ENCODE measurements around the gene PPP1R14B. TPM values are rescaled to one million over a fixed set of nuclear protein-coding genes. Genes with fewer than 3 reads are reported as not detected.

PPP1R14B gene
- total RNA-seq, 4 donors from 2014 or later = 9.5 to 63.4 (median 28.3) TPM

DNA sequence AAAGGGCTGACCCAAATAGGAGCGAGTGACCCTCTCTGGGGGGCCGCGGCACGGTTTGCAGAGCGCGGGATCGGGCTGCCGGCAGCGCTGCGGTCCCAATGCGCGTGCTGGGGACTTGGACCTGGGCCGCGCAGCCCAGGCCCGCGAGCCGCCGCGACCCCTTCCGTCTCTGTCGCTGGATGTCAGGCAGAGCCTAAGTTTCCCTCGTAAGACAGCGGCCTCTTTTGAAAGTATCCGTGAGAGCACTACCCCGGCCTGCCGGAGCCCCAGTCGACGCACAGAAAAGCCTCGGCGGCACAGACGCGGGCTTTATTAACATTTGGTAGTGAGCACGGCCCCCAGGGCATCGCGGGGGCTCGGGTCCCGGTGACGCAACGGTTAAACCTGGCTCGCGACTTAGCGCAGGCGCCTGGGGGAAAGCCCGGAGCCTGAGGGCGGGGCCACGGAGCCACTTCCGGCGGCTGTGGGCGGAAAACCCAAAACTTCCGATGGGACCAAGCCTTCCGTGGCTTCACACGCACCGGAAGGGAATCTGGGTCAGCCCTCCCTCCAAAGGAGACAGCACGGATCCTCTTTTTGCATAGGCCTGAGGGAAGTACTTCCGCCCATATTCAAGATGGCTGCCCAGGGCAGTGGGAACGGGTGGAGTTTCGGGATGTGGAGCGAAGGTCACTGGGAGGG is 22.9 kb upstream of the PPP1R14B start:
- Histone ChIP-seq H3K4me3 (peak overlapping the region; percentile 71 to 75), H3K4me1 (peaks cover 0 to 11% of the 10 kb centered on the region in 2 donors), H3K9me3 (no peaks in the 10 kb centered on the region), H3K36me3 (no peaks in the 10 kb centered on the region), H3K27ac (peak overlapping the region; percentile 91 to 97), H3K27me3 (no peaks in the 10 kb centered on the region)
- intact Hi-C loops (cut with DNase I; ENCODE audit: low total_unique reads) = no loop called here
- DNase-seq = peak; percentile 98 to 99
- TF ChIP-seq, protein P1, sequence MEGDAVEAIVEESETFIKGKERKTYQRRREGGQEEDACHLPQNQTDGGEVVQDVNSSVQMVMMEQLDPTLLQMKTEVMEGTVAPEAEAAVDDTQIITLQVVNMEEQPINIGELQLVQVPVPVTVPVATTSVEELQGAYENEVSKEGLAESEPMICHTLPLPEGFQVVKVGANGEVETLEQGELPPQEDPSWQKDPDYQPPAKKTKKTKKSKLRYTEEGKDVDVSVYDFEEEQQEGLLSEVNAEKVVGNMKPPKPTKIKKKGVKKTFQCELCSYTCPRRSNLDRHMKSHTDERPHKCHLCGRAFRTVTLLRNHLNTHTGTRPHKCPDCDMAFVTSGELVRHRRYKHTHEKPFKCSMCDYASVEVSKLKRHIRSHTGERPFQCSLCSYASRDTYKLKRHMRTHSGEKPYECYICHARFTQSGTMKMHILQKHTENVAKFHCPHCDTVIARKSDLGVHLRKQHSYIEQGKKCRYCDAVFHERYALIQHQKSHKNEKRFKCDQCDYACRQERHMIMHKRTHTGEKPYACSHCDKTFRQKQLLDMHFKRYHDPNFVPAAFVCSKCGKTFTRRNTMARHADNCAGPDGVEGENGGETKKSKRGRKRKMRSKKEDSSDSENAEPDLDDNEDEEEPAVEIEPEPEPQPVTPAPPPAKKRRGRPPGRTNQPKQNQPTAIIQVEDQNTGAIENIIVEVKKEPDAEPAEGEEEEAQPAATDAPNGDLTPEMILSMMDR (IDR thresholded peaks at IDR 0.05) = peak in 2 of 4 experiments; percentile 29 to 38
- peak; percentile 9 to 58 for TF ChIP-seq POLR2A (IDR thresholded peaks at IDR 0.05)

DNA sequence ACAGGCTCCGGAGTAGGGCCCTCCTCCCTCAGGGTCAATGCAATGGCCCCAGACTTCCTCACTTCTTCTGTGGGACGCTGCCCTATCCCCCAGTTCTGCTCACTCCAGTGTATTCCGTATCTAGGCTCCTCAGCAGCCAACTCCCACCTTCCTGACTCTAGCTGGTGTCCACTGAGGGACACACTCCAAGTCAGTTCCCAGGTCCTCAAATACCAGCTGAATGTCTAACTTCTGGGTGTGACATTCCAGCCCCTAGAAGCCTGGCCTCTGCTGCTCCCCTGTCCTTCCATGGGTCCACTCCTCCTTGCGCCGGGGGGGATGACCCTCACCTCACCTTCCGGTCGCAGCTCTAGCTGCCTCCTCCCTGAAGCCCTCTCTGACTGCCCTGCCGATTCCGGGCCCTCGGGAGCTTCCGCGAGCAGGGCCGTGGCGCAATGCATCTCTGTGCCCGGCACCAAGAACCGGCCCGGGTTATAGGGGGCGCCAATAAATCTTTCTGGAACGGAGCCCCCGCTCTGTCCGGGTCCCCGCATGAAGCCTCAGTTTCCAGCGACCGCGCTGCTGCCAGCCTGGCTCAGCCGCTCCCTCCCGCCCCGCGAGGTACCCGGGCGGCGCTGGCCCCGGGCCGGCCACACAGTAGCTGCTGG is 22.3 kb upstream of the PPP1R14B start:
- no peaks in the 10 kb centered on the region for H3K36me3 ChIP-seq
- peak overlapping the region; percentile 91 to 97 for H3K27ac ChIP-seq
- H3K4me3 ChIP-seq = peak overlapping the region; percentile 63 to 75
- peak in 1 of 2 donors; percentile 28 for TF ChIP-seq POLR2A (IDR thresholded peaks at IDR 0.05)
- TF ChIP-seq, protein P1 (IDR thresholded peaks at IDR 0.05) = no peak
- H3K4me1 ChIP-seq = peaks cover 0 to 11% of the 10 kb centered on the region in 2 donors
- peak; percentile 71 to 77 for DNase-seq
- H3K9me3 ChIP-seq = no peaks in the 10 kb centered on the region
- intact Hi-C loops (cut with DNase I; ENCODE audit: low total_unique reads) = no loop called here
- no peaks in the 10 kb centered on the region for H3K27me3 ChIP-seq

DNA sequence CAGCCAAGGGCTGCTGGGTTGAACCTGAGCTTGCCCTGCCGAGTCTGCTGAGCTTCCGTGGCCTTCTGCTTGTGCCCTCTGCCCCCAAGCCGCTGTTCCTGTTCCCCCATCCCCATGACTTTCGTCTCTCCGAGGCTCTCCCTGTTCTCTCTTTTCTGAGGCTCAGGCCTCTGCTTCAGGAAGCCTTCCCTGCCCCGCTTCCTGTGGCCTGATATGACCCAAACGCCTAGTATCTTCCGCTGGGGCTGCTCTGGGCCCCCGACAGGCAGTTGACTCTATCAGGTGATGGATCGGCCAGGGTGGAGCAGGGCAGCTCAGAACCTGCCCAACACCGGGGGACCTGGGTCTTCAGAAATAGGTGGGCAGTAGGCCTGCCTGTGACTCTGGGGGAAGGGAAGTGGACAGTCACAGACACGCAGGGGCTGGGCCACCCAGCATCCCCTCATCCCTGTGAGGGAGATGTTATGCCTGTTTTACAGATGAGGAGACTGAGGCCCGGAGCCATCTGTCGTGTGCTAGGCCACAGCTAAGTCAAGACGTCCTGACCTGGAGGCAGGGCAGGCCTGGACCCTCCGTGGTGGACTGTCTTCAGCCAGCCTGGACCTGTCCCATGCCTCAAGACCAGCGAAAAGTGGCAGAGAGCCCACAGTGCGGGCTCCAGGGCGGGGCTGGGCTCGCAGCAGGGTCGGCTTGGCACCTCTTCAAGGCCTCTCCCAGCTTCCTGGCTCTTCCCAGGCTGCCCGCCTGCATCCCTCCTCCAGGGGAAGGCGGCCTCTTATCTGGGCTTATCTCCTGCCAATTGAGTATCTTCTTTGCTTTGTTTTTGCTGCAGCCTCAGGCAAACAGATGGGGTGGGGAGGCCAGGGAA is 21.5 kb upstream of the PPP1R14B start:
- Histone ChIP-seq H3K27me3 (no peaks in the 10 kb centered on the region), H3K27ac (peak overlapping the region; percentile 91 to 97), H3K4me1 (peaks cover 0 to 11% of the 10 kb centered on the region in 2 donors), H3K9me3 (no peaks in the 10 kb centered on the region), H3K4me3 (peak overlapping the region; percentile 63 to 75), H3K36me3 (no peaks in the 10 kb centered on the region)
- intact Hi-C loops (cut with DNase I; ENCODE audit: low total_unique reads) = no loop called here
- peak; percentile 75 to 79 for DNase-seq
- TF ChIP-seq, protein P1 (IDR thresholded peaks at IDR 0.05) = peak in 1 of 4 experiments; percentile 32
- TF ChIP-seq POLR2A (IDR thresholded peaks at IDR 0.05) = no peak

DNA sequence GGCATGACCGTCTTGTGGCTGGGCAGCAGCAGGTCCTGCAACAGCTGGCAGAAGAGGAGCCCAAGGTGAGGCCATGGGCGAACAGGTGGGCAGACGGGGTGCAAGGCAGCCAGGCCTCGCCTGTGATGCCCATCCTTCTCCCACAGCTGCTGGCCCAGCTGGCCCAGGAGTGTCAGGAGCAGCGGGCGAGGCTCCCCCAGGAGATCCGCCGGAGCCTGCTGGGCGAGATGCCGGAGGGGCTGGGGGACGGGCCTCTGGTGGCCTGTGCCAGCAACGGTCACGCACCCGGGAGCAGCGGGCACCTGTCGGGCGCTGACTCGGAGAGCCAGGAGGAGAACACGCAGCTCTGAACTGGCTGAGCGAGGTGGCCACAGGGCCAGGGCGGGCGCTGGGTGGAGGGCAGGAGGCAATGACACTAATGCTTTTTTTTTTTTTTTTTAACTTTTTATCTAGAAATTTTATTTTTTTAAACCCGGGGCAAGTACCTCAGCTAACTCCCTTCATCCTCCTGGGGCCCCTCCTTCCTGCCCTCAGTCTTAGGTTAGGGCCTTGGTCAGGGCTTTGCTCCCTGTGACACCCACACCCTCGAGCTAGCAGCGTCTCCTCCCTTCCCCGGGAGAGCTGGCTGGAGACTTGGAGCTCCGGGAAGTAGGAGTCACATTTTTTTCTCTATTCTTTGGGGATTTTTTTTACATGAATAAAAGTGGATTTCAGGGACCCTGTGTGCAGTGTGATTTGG is 20.6 kb upstream of the PPP1R14B start:
- no peaks in the 10 kb centered on the region for H3K9me3 ChIP-seq
- TF ChIP-seq, protein P1 (IDR thresholded peaks at IDR 0.05) = no peak
- no peak for TF ChIP-seq POLR2A (IDR thresholded peaks at IDR 0.05)
- peaks cover 0 to 11% of the 10 kb centered on the region in 2 donors for H3K4me1 ChIP-seq
- no peaks in the 10 kb centered on the region for H3K27me3 ChIP-seq
- H3K4me3 ChIP-seq = no peak overlapping the region
- DNase-seq = no peak
- no peaks in the 10 kb centered on the region for H3K36me3 ChIP-seq
- intact Hi-C loops (cut with DNase I; ENCODE audit: low total_unique reads) = no loop called here
- H3K27ac ChIP-seq = peak overlapping the region; percentile 91 to 97

All from uterus (tissue), 4 donors.